ENCODE data around the gene MEGF11. TPM values are rescaled to one million over a fixed set of nuclear protein-coding genes. Genes with fewer than 3 reads are reported as not detected.
"Not testable (repeated sequence)": the region's sequence is repeated elsewhere in the genome, so short reads cannot be mapped to it uniquely, and the experiment has no call there.

MEGF11 gene
- polyA plus RNA-seq, 3 donors = 2.6 to 3.5 (median 2.7) TPM

- DNase-seq = peak; percentile 65
Observed at GRCh38 chr15:66004618-66005262, 248.8 kb downstream of the MEGF11 start.

DNA sequence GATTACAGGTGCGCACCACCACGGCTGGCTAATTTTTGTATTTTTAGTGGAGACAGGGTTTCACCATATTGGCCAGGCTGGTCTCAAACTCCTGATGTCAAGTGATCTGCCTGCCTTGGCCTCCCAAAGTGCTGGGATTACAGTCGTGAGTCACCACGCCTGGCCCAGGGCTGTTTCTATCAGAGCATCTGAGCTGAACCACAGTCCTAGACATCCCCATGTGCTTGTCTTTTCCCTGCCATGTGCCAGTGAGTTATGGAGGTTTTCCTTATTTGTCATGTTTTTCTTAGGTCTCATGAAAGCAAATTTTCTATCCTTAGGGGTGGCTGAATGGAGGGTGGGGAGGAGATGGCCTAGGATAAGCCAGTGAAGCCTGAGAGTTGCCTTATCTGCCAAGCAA, 250.4 kb downstream of the MEGF11 start:
- DNase-seq = not testable (repeated sequence)

DNA sequence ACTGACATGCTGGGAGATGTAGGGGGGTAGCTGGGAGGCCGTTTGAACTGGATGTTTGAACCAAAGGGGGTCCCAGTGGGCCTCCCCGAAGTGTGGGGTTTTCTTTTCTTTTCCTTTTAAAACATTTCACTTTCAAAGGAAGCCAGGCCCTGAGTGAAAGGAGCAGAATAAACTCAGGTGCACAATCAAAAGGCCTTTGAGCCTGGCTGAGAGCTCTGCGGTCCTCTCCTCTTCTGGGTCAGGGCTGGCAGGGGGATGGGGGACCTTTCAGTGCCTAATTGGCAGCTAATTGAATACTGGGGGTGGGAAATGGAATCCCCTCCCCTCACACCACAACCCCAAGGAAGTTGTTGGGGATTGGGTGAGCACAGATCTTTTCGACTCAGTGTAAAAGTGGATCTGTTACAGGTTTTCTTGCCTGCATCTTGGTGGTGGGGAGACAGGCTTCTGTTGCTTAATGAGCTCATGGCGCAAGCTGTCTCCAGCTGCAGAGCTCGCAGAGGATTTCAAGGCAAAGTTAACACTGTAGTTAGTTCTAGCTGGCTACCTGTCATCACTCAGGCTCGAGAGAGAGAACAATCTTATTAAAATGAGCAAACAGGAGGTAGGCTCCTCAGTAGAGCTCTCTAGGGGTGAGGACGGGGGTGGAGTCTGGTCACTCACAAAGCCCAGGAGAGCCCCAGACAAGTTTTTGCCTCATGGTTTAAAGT, 251.7 kb downstream of the MEGF11 start:
- DNase-seq = no peak

DNA sequence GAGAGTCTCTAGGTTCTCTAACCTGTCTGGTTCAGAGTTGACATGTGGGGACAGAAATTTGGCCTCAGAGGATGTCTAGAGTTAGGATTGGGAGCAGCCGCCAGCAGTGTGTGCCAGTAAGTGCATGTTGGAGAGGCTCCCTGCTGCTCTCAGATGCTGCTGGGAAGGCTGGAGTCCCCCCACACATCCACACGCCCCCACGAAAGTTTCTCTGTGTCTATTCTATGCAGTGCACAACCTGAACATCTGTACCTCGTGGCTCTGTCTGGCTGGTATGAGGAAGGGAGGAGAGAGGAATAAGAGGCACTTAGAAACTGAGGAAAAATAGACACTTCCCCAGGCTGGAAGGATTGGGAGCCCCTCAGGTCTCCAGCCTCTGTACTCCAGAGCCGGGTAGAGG, 252.5 kb downstream of the MEGF11 start:
- no peak for DNase-seq

DNA sequence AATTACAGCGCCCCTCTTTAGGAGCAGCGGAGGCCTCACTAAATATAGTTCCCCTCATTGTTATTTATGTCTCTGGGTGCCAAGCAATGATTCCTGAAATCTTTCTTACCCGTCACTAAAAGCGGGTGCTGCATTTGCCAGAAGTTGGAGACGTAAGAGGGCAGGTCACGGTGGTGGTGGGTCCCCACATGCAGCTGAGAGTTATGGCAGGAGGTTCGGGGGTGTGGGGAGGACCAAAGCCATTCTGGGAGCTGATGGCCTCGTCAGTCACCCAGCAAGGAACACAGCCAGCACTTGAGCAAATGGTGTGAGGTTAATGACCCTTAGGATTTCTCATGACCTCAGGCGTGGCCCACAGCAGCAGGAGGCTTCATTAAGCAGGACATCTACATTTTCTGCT, 255.1 kb downstream of the MEGF11 start:
- DNase-seq = no peak

- no peak for DNase-seq
Observed at GRCh38 chr15:65996901-65997300, 256.6 kb downstream of the MEGF11 start.

- DNase-seq = no peak
Observed at GRCh38 chr15:65994832-65995231, 258.7 kb downstream of the MEGF11 start.

- DNase-seq = no peak
Observed at GRCh38 chr15:65993762-65994161, 259.8 kb downstream of the MEGF11 start.

DNA sequence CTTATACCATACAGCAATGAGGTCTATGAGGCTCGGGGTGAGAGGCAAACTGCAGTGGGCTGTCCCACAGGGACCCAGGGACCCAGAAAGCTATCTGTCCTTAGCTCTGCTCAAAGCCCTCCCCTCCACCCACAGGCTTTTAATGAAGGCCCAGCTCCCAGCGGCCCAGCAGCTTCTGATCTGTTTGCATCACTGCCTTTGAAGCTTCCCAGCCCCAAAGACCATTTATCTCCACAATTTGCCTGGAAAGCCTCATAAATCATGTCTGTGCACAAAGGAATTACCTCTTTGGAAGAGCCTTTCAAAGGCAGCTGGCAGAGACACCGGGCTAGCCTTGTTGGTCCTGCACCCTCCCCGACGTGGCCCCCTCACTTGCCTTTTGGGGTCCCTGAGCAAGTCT, 260.3 kb downstream of the MEGF11 start:
- peak; percentile 53 for DNase-seq

DNA sequence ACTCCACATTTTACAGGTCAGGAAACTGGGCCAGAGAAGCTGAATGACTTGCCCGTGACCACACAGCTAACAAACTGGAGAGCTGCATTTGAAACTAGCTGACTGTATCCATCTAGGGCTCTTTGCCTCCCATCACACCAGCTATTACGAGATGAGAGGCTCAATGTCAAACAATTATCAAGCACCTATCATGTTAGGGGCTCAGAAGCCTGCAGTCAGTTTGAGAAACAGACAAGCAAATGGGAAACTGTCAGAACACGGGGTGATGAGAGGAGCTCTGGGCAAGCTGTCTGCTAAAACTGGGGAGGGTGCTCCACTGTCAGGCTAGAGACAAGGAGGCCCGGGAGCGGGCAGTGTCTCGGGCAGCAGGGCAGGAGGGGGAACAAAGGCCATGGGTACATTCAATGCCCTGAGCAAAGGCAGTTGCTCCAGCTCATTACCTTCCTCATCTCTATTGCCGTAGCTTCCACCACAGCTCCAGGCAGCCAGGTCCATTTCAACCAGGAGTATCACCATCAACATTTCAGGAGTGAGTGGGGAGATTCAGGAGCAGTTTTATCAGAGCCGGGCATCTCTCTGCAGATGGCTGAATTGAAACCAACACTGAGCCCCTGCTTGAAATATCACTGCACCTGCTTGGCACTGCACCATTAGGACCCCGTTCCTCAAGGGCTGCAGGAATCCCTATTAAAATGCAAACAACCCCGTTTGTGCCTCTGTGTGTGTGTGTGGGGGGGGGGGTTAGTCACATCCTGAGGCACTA, 261.6 kb downstream of the MEGF11 start:
- DNase-seq = no peak

DNA sequence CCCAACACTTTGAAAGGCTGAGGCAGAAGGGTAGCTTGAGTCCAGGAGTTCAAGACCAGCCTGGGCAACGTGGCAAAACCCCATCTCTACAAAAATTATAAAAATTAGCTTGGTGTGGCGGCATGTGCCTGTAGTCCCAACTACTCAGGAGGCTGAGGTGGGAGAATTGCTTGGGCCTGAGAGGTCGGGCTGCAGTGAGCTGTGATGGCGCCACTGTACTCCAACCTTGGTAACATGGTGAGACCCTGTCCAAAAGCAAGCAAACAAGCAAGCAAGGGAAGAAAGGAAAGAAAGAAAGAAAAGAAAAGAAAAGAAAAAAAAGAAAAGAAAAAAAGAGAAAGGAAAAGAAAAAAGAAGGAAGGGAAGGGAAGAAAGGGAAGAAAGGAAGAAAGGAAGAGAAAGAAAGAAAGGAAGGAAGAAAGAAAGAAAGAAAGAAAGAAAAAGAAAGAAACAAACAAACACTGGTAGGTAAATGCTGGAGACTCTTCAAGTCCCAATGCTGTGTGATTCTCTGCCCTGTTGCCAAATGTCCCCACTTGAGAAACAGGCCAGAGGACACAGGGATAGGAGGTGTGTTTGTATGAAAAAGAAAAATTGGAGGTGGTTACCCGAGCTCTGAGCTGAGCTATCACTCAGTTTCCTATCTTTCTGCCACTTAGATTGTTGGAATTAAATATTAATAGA, 263.1 kb downstream of the MEGF11 start:
- DNase-seq = no peak

DNA sequence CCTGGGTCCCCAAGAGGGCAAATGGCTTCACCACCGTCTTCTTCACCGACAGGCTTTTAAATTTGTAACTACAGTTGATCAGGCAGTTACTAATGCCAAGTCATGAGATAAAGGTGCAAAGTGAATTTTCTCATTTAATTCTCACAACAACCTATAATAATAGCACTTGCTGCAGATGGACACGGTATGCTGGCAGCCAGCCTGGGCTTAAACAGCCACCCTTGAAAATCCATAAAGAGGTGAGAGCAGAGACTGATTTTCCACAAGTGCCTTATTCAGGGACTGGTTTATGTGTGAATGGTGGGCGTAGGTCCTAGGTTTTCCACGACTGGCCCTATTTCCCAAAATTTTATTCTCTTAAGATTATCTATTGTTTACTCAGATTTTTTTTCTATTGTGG, 266.4 kb downstream of the MEGF11 start:
- DNase-seq = no peak

DNA sequence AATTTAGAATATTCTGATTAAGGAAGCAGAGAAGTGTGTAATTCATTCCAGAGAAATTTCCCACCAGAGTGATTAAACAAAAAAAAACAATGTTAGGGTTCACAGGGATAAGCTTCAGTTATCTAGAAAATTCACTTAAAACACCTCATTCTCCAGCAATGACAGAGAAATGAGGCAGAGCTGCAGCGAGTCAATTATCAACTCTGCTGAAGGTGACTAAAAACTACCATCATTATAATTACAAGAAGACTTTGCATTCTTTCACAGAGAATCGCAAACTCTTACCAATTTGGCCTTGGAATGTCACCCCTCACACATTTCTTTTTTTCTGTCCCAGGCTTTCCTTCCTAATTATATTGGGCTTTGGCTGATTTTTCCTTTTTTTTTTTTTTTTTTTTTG, 267.1 kb downstream of the MEGF11 start:
- DNase-seq = no peak

DNA sequence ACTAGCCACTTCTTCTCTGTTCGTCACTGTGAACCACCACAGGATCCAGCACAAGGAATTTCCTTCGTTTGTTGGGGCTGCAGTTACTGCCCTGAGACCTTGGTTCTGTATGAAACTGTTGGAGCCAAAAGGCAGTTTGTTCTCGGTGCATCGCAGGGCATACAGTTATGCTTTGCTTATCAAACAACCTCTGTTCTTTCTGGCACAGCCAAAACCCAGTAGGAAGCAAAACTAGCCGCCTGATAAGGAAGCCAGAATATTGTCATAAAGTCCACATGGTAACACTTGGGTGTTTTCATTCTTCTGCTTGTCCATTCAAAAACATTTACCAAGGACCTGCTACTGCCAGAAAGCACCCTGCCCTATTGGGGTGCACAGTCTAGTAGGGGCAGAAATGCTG, 268.2 kb downstream of the MEGF11 start:
- DNase-seq = no peak

- DNase-seq = no peak
Observed at GRCh38 chr15:65982627-65983322, 270.8 kb downstream of the MEGF11 start.

GRCh38 chr15:65981837-65982626, 271.5 kb downstream of the MEGF11 start:
- DNase-seq = no peak

- no peak for DNase-seq
Observed at GRCh38 chr15:65980824-65981456, 272.6 kb downstream of the MEGF11 start.

DNA sequence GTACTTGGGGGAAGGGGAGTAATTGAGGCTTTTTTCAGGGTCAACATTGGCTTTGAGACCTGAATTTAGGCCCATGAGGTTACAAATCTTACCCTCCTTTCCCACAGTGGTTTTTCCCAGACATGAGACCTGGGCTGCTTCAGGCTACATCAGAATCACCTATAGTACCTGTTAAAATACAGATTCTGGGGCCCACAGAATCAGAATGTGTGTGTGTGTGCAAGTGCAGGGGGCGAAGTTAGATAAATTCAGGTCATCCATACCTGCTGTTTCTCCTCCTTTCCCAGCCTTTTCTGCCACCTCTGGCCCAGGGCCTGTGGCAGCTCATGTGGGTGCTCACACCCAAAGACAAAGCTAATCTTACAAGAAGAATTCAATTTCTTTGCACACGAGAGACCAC, 273.7 kb downstream of the MEGF11 start:
- no peak for DNase-seq

GRCh38 chr15:65979316-65979715, 274.2 kb downstream of the MEGF11 start:
- no peak for DNase-seq

GRCh38 chr15:65978110-65978509, 275.4 kb downstream of the MEGF11 start:
- no peak for DNase-seq
